HG03432 (cell line): Measurements from ENCODE around the gene BTAF1.

ENCODE experiments used
- ATAC-seq: cut with Tn5 transposase; IDR thresholded peaks from one replicate; pipeline ENCODE4 v1.9.1; 2021; ENCODE audit warnings: mild to moderate bottlenecking, moderate library complexity; ENCODE audit not compliant: unreplicated experiment

BTAF1 gene

DNA sequence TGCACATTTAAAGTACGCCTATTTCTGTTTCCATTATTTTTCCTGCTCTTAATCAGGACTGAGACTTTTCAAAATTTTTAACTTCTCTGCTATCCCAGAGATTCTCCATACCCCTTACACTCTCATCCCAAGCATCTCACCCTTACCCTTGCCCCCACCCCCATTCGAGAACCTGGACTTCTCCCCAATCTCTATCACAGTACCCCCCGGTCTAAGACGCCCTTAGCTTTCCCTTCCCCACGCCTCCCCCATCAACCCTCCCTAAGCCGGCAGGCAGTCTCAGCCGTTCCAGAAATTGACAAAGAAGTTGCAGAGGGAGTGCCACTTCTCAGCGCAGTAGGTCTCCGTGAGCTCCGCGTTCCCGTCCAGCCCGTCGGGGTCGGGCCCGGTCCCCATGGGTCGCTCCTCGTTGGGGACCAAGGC, 15.6 kb upstream of the BTAF1 start:
- ATAC-seq: no peak

DNA sequence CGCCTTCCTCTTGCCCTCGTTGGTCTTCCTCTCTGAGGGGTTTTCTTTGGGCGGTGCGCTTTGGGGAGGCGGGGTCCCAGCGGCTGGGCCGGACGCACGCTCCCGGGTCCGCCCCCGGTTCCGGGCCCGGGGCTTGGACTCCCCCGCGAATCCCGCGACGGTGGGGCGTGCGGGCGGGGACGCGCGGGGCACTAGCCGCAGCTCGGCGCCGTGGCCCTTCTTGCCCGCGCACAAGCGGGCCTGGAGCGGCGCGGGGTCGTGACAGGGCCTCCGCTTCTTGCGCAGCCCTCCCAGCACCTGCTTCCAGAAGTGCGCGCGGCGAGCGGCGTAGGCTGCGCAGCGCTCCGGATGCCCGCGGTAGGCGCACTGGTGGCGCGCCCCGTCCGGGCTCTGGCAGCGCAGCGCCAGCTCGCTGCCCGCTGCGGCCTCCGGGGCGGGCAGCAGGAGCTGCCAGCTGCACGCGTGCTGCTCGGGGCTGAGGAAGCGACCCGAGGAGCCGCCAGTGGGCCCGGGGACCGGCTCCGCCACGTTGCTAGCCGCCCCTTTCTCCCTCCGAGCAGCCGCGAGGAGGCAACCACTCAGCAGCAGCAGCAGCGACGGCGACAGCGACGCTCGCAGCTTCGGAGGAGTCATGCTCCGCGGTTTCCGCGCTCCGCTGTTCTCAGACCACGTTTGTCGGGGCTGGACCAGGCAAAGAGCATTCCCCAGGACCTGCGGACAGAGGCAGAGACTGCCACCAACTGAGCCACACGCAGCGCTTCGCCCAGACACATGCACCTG, 15.0 kb upstream of the BTAF1 start:
- ATAC-seq: peak; percentile 94

DNA sequence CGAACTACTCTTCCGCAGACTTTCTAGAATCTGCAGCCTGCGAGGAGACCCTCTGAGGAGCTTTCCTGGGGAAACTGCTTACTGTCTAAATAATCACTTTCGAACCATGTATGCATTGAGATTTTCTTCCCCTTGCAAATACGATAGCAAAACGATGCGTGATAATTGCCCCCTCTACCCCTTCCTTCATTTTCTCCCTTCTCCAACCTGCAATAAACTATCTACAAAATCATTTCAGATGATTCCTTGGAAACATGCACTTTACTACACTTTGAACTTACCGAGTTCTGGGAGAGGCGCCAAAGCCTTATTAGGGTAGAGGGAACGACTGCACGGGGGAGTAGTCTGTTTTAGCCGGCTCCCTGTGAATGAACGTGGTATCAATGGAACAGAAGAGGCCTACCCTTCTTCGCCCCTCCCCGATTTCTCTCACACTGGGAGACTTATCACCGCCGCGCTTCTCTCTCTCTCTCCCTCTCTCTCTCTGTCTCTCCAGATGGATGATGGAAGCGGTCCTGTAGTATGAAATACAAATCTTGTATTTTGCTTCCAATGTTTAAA, 14.4 kb upstream of the BTAF1 start, which contains the start of gene FGFBP3:
FGFBP3 (minus strand) TSS at position 370 of the 561 bp plus-strand sequence. CDS start 517 bp downstream, outside the sequence.
- ATAC-seq: no peak

DNA sequence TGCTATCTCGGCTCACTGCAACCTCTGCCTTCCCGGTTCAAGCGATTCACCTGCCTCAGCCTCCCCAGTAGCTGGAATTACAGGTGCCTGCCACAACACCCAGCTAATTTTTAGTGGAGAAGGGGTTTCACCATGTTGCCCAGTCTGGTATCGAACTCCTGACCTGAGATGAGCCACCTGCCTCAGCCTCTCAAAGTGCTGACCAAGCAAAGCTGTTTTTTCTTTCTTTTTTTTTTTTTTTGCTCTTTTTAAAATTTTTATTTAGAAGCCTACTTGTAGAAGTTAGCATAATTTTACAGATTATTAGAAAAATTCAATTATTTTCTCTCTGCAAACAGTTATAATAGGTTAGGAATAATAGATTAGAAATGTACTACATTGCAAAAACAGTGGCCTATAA, 13.1 kb upstream of the BTAF1 start:
- ATAC-seq: no peak

DNA sequence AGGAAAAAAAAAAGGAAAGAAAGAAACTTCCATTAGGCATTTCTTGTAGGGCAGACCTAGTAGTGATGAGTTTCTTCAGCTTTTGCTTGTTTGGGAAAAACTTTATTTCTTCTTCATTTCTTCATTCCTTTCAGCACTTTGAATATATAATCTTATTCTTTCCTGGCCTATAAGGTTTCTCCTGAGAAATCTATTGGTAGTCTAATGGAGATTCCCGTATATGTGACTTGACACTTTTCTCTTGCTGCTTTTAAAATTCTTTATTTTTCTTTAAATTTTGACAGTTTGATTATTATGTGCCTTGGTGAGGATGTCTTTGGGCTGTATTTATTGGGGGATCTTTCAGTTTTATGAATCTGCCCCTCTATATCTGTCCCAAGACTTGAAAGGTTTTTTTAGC, 3.9 kb upstream of the BTAF1 start:
- no peak for ATAC-seq

DNA sequence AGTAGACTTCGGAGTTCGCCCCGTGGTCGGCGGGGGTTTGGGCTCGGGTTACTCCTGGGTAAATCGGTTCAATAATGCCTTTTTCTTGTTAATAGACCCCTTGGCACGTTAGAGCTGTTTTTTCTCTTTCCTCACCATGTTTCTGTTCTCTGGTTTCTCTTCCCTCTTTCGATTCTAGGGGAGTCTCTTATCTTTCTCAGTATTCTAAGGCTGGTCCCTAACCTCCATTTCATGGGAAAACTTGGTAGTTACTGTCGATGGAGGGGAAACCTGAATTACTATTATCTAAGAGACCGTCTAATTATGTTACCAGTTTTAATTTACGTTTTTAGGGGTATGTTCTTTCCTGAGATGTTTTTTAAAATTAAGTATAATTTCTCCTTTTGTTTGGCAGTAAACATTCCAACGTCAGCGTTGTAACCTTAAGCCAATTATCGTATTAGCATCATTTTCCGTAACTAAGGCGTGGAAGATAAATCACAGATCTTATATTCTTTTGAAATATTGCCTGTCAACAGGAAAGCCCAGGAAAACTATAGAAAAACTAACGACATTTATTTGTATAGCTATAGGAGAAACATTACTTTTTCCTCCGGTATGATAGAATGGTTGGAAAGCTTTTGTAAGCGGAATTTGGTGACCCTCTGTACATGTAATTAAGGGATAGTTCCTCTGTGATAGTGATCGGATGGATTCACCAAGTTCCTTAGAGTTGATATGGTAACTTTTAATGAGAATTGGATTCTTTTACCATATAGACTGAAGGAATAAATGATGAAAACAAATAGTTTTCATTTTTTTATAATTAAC, 847 bp downstream of the BTAF1 start:
- ATAC-seq: peak; percentile 25

DNA sequence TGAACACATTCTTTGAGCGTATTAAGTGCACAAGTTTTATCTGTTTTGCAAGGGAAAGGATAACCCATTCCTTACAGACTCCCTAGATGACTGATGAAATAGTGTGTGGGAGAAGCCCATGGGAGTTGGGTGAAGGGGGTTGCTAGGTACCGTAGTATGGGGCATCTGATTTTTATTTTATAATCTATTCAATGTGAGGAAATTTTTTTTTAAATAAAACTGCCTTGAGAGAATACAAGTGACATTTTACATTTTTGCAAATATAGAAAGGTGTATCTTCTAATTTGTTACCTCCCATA, 1.4 kb downstream of the BTAF1 start:
- ATAC-seq: no peak

DNA sequence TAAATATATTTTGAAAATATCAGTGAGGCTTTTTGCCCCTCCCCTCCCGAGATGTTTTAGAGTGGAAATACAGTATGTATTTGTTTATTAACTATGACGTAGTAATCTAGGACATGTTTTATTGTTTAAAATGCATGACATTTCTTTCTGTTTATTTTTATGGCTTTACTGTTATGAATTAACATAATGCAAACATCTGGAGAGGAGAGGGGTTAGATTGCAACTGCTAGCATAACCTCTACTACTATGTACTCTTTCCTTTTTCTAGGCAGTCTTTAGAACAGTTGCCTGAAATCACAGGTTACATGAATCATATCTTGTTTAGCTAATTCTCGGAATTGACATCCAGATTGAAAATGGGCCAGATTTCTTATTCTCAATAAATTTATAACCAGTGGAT, 7.4 kb downstream of the BTAF1 start:
- no peak for ATAC-seq

DNA sequence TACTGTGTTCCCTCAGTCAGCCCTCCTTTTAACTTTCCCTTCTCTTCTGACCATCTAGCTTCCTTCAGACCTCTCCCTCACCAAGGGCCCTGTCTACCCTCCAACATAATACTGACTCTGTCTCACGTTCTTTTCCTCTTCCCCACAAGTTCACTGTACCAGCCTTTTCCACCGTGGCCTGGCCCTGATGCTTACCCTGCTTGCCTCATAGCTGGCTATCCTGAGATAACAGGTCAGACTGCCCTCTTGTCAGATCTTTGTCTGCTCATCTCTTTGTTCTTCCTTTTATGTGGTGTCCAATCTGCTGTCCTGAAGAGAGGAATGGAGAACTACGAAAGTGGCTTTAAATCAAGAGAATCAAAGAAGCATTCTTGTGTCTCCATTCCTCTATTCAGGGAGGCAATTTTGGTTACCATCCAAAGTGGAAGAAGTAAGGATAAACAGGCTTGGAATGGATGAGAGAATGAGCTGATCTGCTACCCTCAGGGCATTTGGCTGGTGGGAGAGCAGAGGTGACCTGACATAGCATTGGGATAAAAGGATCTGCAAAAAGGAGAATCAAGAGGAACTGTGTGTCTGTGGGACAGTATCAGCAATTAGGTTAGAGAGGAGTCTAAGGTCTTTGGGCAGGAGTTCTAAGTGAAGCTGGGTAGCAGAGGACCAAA, 8.1 kb downstream of the BTAF1 start:
- no peak for ATAC-seq

DNA sequence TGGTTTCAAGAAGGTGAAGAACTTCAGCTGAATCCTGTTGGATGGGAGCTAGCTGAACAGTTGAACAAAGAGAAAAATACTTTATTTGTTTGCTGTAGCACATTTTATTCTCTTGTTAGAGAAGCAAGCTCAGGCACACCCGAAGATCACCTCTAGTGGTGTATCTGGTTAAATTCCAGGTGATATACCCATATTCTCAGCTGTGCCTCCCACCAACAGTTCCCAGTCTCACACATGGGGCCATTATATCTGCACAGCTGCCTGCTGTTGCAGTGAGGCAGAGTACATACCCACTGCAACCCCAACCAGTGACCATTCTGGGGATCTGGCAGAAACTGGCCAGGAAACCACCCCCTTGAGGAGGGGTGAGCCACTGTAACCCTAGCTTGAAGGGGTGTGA, 9.2 kb downstream of the BTAF1 start:
- ATAC-seq: no peak

DNA sequence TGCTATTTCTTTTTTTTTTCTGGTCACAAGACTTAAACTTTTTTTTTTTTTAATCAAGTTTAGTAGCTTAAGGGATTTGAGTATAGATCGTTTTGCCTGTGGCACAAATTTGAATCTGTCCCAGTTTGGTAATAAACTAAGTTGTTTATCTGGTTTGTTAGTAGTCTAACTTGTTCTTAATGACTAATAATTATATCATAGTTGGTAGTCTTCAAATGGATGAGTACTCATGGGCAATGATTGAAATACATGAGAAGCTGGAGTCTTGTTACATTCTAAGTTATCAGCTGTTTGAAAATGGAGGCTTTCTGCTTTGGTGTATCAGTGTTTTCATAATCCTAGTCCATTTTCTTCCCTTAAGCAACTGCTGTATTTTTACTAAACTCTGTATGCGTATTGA, 12.3 kb downstream of the BTAF1 start:
- ATAC-seq: no peak

DNA sequence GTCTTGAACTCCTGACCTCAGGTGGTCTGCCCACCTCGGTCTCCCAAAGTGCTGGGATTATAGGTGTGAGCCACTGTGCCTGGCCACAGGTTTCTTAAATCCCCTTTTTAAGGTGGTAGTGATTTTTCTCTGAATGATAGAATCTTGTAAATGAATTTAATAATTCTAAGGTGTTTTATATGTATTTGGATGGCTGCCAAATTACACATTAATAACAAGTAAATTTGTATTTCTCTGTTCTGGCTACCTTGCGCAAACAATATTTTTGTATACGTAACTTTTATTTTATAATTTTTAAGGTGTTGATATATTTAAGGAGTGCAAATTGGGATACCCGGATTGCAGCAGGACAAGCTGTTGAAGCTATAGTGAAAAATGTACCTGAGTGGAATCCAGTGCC, 16.1 kb downstream of the BTAF1 start:
- ATAC-seq: no peak

DNA sequence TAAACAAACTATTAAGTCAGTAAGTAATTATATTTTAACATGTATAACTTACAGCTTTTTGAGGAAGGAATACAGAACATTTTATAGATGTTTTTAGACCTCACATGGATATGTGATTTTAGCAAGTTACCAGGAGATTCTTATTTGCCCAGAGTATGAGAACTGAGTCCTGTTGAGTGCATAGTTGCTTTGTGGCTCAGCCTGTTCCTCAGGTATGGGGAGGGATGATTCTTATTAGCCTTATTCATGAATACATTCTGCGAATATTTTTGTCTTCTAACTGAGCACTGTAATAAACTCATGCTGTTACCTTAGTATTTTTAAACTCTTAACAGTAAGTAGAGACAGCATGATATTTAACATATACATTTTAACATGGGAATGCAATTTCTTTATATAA, 17.9 kb downstream of the BTAF1 start:
- no peak for ATAC-seq

DNA sequence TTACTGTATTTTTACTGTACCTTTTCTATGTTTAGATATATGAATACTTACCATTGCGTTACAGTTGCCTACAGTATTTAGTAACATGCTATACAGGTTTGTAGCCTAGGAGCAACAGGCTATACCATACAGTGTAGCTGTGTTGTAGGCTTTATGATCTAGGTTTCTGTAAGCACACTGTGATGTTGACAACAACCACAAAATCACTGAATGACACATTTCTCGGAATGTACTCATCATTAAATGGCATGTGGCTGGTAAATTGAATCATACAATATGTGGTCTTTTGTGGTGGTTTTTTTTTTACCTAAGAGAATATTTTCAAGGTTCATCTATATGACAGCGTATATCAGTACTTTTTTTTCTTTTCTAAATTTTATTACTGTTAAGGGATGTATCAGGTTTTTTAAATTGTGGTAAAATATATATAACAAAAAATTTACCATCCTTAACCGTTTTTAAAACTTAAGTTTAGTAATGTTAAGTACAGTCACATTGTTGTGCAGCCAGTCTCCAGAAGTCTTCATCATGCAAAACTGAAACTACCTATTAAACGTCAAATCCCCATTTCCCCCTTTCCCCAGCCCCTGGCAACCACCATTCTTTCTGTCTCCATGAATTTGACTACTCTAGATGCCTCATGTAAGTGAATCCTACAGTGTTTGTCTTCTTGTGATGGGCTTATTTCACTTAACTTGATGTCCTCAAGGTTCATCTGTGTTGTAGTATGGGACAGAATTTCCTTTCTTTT, 21.5 kb downstream of the BTAF1 start:
- ATAC-seq: peak; percentile 74

DNA sequence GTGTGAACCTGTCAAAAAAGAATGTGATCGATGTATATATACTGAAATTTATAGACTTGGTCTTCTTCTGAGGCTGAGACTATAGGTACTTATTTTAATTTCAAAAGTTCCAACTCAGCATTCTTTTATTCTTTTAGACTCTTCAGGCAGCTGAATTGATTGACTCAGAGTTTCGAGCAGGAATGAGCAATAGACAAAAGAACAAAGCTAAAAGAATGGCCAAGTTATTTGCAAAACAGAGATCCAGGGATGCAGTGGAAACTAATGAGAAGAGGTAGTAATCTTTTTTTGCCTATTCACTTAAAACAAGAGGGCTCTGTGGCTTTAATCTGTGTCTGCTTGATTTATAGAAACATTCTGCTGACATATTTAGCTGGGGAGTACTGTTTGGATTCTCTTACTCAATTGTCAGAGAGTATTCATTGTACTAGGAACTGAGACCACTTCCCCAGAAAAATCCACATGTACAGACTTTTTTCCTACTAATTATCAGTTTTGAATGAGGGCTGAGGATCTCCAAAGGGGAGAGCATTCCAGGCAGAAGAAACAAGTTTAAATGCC, 30.1 kb downstream of the BTAF1 start:
- no peak for ATAC-seq

DNA sequence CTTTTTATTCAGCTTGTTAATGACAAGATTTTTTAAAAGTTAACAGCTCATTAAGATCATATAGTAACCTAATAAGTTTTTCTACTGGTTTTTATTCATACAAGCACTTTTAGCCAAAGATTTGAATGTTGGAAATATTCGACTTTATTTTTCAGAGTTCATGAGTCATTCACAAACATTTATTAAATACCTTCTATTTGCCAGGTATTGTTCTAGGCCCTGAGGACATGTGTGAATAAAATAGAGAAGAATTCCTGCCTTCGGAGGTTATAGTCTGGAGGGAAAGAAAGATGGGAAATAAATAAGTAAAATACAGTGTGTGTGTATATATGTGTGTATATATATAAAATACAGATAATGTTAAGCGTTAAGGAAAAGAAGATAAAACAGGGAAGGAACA, 31.5 kb downstream of the BTAF1 start:
- no peak for ATAC-seq

DNA sequence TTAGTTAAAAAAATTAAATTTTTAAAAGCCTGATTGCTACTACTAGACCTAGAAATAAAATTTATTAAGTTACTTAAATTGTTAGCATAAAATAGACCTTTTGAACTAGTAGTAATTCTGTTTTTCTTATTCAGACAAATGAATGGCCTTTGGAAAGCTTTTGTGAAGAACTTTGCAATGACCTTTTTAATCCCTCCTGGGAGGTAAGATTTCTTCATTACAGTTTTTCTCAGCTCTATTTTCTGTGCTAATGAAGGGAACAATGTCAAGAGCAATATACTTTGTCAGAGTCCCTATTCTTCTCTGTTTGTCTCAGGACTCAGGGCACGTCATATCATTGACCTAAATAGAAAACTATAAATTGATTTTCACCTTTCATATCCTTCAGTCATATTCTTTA, 33.5 kb downstream of the BTAF1 start:
- ATAC-seq: no peak

DNA sequence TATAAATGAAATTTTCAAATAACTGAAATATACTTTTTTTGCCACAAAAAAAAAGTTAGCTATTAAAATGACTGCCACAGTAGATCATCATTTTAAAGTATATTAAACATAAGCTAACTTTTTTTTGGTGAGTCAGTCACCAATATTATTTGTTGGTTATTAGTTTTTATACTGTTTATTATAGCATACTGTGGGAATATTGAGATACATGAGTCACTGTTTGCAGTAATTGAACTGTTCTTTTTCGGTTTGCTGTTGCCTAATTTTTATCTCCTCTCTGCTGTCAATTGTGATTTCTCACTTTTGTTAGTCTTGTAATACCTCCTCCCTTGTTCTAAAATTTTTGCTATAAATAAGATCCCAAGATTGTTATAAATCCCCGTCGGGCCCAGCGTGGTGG, 45.7 kb downstream of the BTAF1 start:
- ATAC-seq: no peak

DNA sequence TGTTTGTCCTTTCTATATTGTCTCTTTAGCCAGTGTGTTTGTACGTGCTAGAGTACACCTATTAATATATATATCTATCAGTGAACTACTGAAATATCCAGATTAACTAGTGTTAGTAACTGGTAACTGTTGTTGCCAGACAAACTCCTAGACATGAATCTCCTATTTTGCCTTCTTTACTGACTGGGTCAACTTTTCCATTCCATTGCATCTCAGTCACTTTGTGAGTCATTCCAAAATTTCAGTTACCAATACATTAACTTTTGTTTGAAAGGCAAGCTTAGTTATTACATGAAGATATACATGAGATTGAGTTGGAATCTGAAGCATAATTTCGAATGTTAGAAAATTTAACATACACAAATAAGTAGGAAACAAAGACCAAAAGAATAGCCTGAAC, 51.4 kb downstream of the BTAF1 start:
- ATAC-seq: no peak

DNA sequence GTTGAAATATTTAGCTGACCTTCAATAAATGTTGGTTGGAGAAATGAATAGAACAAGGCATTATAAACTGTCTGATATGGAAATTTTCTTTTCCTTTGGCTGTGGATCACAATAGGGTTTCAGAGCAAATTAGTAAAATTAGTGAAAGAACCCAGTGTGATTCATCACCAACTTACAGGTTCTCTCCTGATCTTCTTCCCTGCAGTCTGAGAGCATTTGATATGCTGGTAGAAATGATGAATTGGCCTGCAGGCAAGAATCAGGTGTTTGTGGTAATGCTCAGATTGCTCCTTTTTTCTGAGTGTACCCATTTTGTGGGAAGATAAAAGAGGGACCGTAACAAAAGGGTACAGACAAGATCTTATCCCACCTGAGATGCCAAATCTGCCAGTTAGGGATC, 51.9 kb downstream of the BTAF1 start:
- ATAC-seq: no peak
